WTC11 (cell line): Measurements from ENCODE around the gene IGSF9. TPM values are rescaled to one million over a fixed set of nuclear protein-coding genes. Genes with fewer than 3 reads are reported as not detected.

Source experiments
- ATAC-seq: fragments of 200-7000 bp; cut with Tn5 transposase; 2 replicates; pipeline ENCODE4 v1.10.0; 2021; ENCODE audit warnings: mild to moderate bottlenecking, moderate library complexity
- CTCF ChIA-PET: fragments of 300-600 bp; sonication (Branson Sonifier 250); formaldehyde crosslinking; loops from one replicate; lab custom pipeline; 2021; ENCODE audit warnings: antibody characterized with exemption; lab: Charles Lee
- POLR2A ChIA-PET: fragments of 350-600 bp; sonication (Branson Sonifier 250); formaldehyde crosslinking; loops from one replicate; lab custom pipeline; 2021; ENCODE audit warnings: antibody characterized with exemption; lab: Charles Lee
- DNase-seq: peaks from one replicate; pipeline ENCODE4 v3.0.0; 2021; ENCODE audit warnings: low spot score
- H3K27ac Mint-ChIP-seq: 2 replicates; pipeline ENCODE4 v1.8.0; 2021; ENCODE audit warnings: mixed read lengths
- H3K27me3 Mint-ChIP-seq: 2 replicates; pipeline ENCODE4 v1.8.0; 2021; ENCODE audit warnings: low read depth, mild to moderate bottlenecking, moderate library complexity, mixed read lengths
- H3K36me3 Mint-ChIP-seq: 2 replicates; pipeline ENCODE4 v1.8.0; 2021; ENCODE audit warnings: mixed read lengths
- H3K4me1 Mint-ChIP-seq: 2 replicates; pipeline ENCODE4 v1.8.0; 2022; ENCODE audit warnings: mixed read lengths
- H3K4me3 Mint-ChIP-seq: 2 replicates; pipeline ENCODE4 v1.8.0; 2021; ENCODE audit warnings: mild to moderate bottlenecking, moderate library complexity, mixed read lengths
- H3K9me3 Mint-ChIP-seq: 2 replicates; pipeline ENCODE4 v1.8.0; 2021; ENCODE audit warnings: mixed read lengths
- ATF1 ChIP-seq: sonication (generic); formaldehyde crosslinking; IDR thresholded peaks from 2 replicates; pipeline ENCODE4 v1.8.1; 2023; ENCODE audit warnings: mild to moderate bottlenecking, moderate library complexity, missing genetic modification reagents
- ELF4 ChIP-seq: sonication (generic); formaldehyde crosslinking; IDR thresholded peaks from 2 replicates; pipeline ENCODE4 v1.8.1; 2022; ENCODE audit warnings: low read depth, mild to moderate bottlenecking, moderate library complexity, missing genetic modification reagents
- EMX1 ChIP-seq: fragments of 250-450 bp; sonication (Bioruptor Pico); IDR thresholded peaks from 2 replicates; pipeline ENCODE4 v1.8.0; 2021; ENCODE audit warnings: mild to moderate bottlenecking
- GABPB1 ChIP-seq: sonication (generic); formaldehyde crosslinking; IDR thresholded peaks from 2 replicates; pipeline ENCODE4 v1.8.1; 2023; ENCODE audit warnings: mild to moderate bottlenecking, missing genetic modification reagents
- MXD4 ChIP-seq: fragments of 250-450 bp; sonication (Bioruptor Pico); IDR thresholded peaks from 2 replicates; pipeline ENCODE4 v1.8.0; 2021; ENCODE audit warnings: mild to moderate bottlenecking, moderate library complexity, borderline replicate concordance
- TCF7 ChIP-seq: sonication (generic); formaldehyde crosslinking; IDR thresholded peaks from 2 replicates; pipeline ENCODE4 v1.8.0; 2022; ENCODE audit warnings: mild to moderate bottlenecking, low read depth, missing genetic modification reagents, moderate library complexity
- TP53 ChIP-seq: sonication (generic); formaldehyde crosslinking; IDR thresholded peaks from 2 replicates; pipeline ENCODE4 v1.8.1; 2023; ENCODE audit warnings: mild to moderate bottlenecking, missing genetic modification reagents
- ZNF138 ChIP-seq: sonication (generic); formaldehyde crosslinking; conservative IDR thresholded peaks from 2 replicates; pipeline ENCODE4 v1.8.1; 2022; ENCODE audit warnings: mild to moderate bottlenecking, moderate library complexity, missing genetic modification reagents
- ZNF317 ChIP-seq: sonication (generic); formaldehyde crosslinking; IDR thresholded peaks from 2 replicates; pipeline ENCODE4 v1.8.1; 2023; ENCODE audit warnings: low read depth, mild to moderate bottlenecking, moderate library complexity, missing genetic modification reagents, borderline replicate concordance
- total RNA-seq: library from RNA; stranded (reverse); gene quantifications from 3 replicates; pipeline ENCODE4 v1.2.3, GENCODE V29; 2021
- TF ChIP-seq, protein P1 (sequence below): sonication (generic); formaldehyde crosslinking; IDR thresholded peaks from 2 replicates; pipeline ENCODE4 v1.8.1; 2023; ENCODE audit warnings: mild to moderate bottlenecking, moderate library complexity, missing genetic modification reagents
- TF ChIP-seq, protein P2 (sequence below): sonication (generic); formaldehyde crosslinking; IDR thresholded peaks from 2 replicates; pipeline ENCODE4 v1.8.1; 2022; ENCODE audit warnings: mild to moderate bottlenecking, moderate library complexity, missing genetic modification reagents
- TF ChIP-seq, protein P3 (sequence below): sonication (generic); formaldehyde crosslinking; IDR thresholded peaks from 2 replicates; pipeline ENCODE4 v1.8.1; 2023; ENCODE audit warnings: mild to moderate bottlenecking, missing genetic modification reagents, borderline replicate concordance
- TF ChIP-seq, protein P4 (sequence below): fragments of 250-450 bp; sonication (Bioruptor Pico); IDR thresholded peaks from 2 replicates; pipeline ENCODE4 v1.9.0; 2021; ENCODE audit warnings: mild to moderate bottlenecking
- TF ChIP-seq, protein P5 (sequence below): sonication (generic); formaldehyde crosslinking; IDR thresholded peaks from 2 replicates; pipeline ENCODE4 v1.8.0; 2022; ENCODE audit warnings: missing genetic modification reagents
- TF ChIP-seq, protein P6 (sequence below): sonication (generic); formaldehyde crosslinking; IDR thresholded peaks from 2 replicates; pipeline ENCODE4 v1.8.1; 2022; ENCODE audit warnings: low read depth, mild to moderate bottlenecking, moderate library complexity, missing genetic modification reagents, borderline replicate concordance
- TF ChIP-seq, protein P7 (sequence below): sonication (generic); formaldehyde crosslinking; IDR thresholded peaks from 2 replicates; pipeline ENCODE4 v1.8.1; 2022; ENCODE audit warnings: mild to moderate bottlenecking, missing genetic modification reagents, moderate library complexity, borderline replicate concordance
- TF ChIP-seq, protein P8 (sequence below): sonication (generic); formaldehyde crosslinking; IDR thresholded peaks from 2 replicates; pipeline ENCODE4 v1.8.0; 2022; ENCODE audit warnings: mild to moderate bottlenecking, missing genetic modification reagents

Gene IGSF9
- total RNA-seq, 1 experiment from 2014 or later: 16.4 TPM

DNA sequence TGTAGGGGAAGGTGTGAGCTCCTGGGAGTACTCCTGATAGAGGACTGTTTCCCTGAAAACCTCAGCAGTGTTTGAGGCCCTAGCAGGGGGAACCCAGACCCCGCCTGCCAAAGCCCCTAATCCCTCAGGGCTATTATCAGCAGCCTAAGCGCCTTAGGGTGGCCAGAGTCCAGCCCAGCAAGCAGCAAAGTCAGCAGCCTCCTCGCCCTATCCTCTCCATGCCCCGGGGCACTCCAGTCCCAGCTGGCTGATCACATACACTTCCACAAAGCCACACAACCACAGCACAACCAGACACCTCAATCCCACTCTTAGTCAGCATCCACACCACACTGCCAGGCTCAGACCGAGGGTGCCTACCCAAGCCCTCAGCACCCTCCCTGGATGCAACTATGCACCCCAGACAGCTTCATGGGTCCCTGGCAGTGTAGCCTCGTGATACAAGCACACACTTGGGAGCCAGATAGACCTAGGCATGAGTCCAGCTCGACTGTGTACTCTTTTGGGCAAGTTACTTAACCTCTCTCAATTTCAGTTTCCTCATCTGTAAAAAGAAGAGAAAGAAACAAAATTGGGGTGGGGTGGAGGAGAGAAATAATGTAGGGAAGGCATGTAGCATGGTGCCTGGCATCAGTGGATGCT, 7.1 kb downstream of the IGSF9 start (continued):
- TF ChIP-seq MXD4 (CRISPR knock-in tag) (no peak), GABPB1 (CRISPR knock-in tag) (no peak), TP53 (CRISPR knock-in tag) (no peak), EMX1 (CRISPR knock-in tag) (no peak), ZNF138 (no peak), ELF4 (no peak), ZNF317 (CRISPR knock-in tag) (no peak)
- TF ChIP-seq, protein P1, sequence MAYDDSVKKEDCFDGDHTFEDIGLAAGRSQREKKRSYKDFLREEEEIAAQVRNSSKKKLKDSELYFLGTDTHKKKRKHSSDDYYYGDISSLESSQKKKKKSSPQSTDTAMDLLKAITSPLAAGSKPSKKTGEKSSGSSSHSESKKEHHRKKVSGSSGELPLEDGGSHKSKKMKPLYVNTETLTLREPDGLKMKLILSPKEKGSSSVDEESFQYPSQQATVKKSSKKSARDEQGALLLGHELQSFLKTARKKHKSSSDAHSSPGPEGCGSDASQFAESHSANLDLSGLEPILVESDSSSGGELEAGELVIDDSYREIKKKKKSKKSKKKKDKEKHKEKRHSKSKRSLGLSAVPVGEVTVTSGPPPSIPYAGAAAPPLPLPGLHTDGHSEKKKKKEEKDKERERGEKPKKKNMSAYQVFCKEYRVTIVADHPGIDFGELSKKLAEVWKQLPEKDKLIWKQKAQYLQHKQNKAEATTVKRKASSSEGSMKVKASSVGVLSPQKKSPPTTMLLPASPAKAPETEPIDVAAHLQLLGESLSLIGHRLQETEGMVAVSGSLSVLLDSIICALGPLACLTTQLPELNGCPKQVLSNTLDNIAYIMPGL (CRISPR knock-in tag): no peak
- TF ChIP-seq, protein P2, sequence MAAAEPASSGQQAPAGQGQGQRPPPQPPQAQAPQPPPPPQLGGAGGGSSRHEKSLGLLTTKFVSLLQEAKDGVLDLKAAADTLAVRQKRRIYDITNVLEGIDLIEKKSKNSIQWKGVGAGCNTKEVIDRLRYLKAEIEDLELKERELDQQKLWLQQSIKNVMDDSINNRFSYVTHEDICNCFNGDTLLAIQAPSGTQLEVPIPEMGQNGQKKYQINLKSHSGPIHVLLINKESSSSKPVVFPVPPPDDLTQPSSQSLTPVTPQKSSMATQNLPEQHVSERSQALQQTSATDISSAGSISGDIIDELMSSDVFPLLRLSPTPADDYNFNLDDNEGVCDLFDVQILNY (CRISPR knock-in tag): no peak
- TF ChIP-seq, protein P3, sequence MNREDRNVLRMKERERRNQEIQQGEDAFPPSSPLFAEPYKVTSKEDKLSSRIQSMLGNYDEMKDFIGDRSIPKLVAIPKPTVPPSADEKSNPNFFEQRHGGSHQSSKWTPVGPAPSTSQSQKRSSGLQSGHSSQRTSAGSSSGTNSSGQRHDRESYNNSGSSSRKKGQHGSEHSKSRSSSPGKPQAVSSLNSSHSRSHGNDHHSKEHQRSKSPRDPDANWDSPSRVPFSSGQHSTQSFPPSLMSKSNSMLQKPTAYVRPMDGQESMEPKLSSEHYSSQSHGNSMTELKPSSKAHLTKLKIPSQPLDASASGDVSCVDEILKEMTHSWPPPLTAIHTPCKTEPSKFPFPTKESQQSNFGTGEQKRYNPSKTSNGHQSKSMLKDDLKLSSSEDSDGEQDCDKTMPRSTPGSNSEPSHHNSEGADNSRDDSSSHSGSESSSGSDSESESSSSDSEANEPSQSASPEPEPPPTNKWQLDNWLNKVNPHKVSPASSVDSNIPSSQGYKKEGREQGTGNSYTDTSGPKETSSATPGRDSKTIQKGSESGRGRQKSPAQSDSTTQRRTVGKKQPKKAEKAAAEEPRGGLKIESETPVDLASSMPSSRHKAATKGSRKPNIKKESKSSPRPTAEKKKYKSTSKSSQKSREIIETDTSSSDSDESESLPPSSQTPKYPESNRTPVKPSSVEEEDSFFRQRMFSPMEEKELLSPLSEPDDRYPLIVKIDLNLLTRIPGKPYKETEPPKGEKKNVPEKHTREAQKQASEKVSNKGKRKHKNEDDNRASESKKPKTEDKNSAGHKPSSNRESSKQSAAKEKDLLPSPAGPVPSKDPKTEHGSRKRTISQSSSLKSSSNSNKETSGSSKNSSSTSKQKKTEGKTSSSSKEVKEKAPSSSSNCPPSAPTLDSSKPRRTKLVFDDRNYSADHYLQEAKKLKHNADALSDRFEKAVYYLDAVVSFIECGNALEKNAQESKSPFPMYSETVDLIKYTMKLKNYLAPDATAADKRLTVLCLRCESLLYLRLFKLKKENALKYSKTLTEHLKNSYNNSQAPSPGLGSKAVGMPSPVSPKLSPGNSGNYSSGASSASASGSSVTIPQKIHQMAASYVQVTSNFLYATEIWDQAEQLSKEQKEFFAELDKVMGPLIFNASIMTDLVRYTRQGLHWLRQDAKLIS: no peak
- TF ChIP-seq, protein P4, sequence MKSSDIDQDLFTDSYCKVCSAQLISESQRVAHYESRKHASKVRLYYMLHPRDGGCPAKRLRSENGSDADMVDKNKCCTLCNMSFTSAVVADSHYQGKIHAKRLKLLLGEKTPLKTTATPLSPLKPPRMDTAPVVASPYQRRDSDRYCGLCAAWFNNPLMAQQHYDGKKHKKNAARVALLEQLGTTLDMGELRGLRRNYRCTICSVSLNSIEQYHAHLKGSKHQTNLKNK: no peak
- TF ChIP-seq, protein P5, sequence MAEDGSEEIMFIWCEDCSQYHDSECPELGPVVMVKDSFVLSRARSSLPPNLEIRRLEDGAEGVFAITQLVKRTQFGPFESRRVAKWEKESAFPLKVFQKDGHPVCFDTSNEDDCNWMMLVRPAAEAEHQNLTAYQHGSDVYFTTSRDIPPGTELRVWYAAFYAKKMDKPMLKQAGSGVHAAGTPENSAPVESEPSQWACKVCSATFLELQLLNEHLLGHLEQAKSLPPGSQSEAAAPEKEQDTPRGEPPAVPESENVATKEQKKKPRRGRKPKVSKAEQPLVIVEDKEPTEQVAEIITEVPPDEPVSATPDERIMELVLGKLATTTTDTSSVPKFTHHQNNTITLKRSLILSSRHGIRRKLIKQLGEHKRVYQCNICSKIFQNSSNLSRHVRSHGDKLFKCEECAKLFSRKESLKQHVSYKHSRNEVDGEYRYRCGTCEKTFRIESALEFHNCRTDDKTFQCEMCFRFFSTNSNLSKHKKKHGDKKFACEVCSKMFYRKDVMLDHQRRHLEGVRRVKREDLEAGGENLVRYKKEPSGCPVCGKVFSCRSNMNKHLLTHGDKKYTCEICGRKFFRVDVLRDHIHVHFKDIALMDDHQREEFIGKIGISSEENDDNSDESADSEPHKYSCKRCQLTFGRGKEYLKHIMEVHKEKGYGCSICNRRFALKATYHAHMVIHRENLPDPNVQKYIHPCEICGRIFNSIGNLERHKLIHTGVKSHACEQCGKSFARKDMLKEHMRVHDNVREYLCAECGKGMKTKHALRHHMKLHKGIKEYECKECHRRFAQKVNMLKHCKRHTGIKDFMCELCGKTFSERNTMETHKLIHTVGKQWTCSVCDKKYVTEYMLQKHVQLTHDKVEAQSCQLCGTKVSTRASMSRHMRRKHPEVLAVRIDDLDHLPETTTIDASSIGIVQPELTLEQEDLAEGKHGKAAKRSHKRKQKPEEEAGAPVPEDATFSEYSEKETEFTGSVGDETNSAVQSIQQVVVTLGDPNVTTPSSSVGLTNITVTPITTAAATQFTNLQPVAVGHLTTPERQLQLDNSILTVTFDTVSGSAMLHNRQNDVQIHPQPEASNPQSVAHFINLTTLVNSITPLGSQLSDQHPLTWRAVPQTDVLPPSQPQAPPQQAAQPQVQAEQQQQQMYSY (CRISPR knock-in tag): no peak
- TF ChIP-seq, all 79 proteins: peak for 0

DNA sequence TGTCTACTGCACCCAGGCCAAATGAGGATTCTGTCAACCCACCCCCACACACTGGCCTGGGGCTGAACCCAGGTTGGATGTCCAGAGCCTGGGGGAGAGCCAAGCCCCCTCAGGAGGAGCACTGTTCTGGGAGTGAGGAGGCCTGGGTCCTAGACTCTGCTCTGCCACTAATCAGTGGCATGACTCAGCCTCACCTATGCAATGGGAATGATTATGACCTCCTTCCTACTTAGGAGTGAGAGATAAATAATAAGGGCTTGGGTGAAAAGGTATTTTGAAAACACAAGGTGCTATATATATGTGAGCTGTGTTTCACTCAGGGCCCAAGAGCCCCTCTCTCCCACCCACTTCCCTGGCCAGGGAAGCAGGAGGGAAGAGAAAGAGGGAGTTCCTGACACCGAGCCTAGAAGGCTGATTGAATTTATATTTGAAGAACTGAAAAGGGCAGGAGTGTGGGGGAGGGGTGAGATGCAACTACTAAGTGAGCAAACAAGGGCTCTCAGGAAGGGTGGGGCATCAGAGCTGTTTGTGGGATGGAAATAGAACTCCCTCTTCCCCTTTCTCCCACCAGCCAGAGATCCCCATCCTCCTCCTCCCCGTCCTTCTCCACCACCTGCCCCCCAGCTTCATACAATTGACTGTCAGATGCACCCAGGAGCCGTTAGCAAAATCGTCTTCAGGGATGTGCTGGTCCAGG, 8.2 kb downstream of the IGSF9 start:
- peaks cover 19% of the 10 kb centered on the region for H3K36me3 Mint-ChIP-seq
- H3K4me1 Mint-ChIP-seq: peaks cover 34% of the 10 kb centered on the region
- ChIA-PET CTCF (interaction anchor here (0.6 to 10.6 kb wide), 11 partner anchors 9 to 148 kb away, joined by 3 to 202 read pairs (median 4); partner anchors contain the start of genes CFAP45, KCNJ9 and TAGLN2), POLR2A (interaction anchor here (1.3 kb wide), 1 partner anchor 8 kb away, joined by 3 read pairs; the partner anchor contains the start of gene IGSF9)
- no peaks in the 10 kb centered on the region for H3K27me3 Mint-ChIP-seq
- peak; percentile 7 for ATAC-seq
- no peak overlapping the region for H3K27ac Mint-ChIP-seq
- DNase-seq: no peak
- H3K9me3 Mint-ChIP-seq: no peaks in the 10 kb centered on the region
- no peak overlapping the region for H3K4me3 Mint-ChIP-seq
- TF ChIP-seq, protein P6, sequence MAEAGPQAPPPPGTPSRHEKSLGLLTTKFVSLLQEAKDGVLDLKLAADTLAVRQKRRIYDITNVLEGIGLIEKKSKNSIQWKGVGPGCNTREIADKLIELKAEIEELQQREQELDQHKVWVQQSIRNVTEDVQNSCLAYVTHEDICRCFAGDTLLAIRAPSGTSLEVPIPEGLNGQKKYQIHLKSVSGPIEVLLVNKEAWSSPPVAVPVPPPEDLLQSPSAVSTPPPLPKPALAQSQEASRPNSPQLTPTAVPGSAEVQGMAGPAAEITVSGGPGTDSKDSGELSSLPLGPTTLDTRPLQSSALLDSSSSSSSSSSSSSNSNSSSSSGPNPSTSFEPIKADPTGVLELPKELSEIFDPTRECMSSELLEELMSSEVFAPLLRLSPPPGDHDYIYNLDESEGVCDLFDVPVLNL (CRISPR knock-in tag): no peak
- TF ChIP-seq, protein P7, sequence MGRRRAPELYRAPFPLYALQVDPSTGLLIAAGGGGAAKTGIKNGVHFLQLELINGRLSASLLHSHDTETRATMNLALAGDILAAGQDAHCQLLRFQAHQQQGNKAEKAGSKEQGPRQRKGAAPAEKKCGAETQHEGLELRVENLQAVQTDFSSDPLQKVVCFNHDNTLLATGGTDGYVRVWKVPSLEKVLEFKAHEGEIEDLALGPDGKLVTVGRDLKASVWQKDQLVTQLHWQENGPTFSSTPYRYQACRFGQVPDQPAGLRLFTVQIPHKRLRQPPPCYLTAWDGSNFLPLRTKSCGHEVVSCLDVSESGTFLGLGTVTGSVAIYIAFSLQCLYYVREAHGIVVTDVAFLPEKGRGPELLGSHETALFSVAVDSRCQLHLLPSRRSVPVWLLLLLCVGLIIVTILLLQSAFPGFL (CRISPR knock-in tag): no peak
- TF ChIP-seq TCF7 (CRISPR knock-in tag): no peak
- no peak for TF ChIP-seq ATF1 (CRISPR knock-in tag)
- TF ChIP-seq, protein P8, sequence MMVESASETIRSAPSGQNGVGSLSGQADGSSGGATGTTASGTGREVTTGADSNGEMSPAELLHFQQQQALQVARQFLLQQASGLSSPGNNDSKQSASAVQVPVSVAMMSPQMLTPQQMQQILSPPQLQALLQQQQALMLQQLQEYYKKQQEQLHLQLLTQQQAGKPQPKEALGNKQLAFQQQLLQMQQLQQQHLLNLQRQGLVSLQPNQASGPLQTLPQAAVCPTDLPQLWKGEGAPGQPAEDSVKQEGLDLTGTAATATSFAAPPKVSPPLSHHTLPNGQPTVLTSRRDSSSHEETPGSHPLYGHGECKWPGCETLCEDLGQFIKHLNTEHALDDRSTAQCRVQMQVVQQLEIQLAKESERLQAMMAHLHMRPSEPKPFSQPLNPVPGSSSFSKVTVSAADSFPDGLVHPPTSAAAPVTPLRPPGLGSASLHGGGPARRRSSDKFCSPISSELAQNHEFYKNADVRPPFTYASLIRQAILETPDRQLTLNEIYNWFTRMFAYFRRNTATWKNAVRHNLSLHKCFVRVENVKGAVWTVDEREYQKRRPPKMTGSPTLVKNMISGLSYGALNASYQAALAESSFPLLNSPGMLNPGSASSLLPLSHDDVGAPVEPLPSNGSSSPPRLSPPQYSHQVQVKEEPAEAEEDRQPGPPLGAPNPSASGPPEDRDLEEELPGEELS: no peak
